GM21360 (cell line): ENCODE data around the gene ADAMTS7.
A peak's percentile ranks its signal among the peaks of the same experiment; 100 is the strongest.
"Not testable (repeated sequence)": the region's sequence is repeated elsewhere in the genome, so short reads cannot be mapped to it uniquely, and the experiment has no call there.

Experiments used
- ATAC-seq: cut with Tn5 transposase; IDR thresholded peaks from one replicate; pipeline ENCODE4 v1.9.1; 2021; ENCODE audit warnings: mild to moderate bottlenecking, moderate library complexity; ENCODE audit not compliant: unreplicated experiment

The ADAMTS7 gene

GRCh38 chr15:78811124-78811824, at the start of gene ADAMTS7:
Gene ADAMTS7, minus strand, starts transcription at chr15:78811464. Its CDS starts 244 bp downstream, at chr15:78811220.
- peak; percentile 58 for ATAC-seq

GRCh38 chr15:78859971-78860719, 48.9 kb upstream of the ADAMTS7 start:
- ATAC-seq: peak; percentile 65

- ATAC-seq: no peak
Observed at GRCh38 chr15:78855746-78856145, 44.5 kb upstream of the ADAMTS7 start.

- ATAC-seq: no peak
Observed at GRCh38 chr15:78854833-78855372, 43.6 kb upstream of the ADAMTS7 start.

- no peak for ATAC-seq
Observed at GRCh38 chr15:78853500-78853899, 42.2 kb upstream of the ADAMTS7 start.

- no peak for ATAC-seq
Observed at GRCh38 chr15:78850941-78851755, 39.9 kb upstream of the ADAMTS7 start.

GRCh38 chr15:78850352-78850751, 39.1 kb upstream of the ADAMTS7 start:
- no peak for ATAC-seq

- not testable (repeated sequence) for ATAC-seq
Observed at GRCh38 chr15:78847387-78847906, 36.2 kb upstream of the ADAMTS7 start.

- not testable (repeated sequence) for ATAC-seq
Observed at GRCh38 chr15:78846906-78847305, 35.6 kb upstream of the ADAMTS7 start.

GRCh38 chr15:78842519-78842918, 31.3 kb upstream of the ADAMTS7 start:
- no peak for ATAC-seq

- no peak for ATAC-seq
Observed at GRCh38 chr15:78841891-78842290, 30.6 kb upstream of the ADAMTS7 start.

- ATAC-seq: no peak
Observed at GRCh38 chr15:78841376-78841706, 30.1 kb upstream of the ADAMTS7 start.

- no peak for ATAC-seq
Observed at GRCh38 chr15:78840661-78841375, 29.6 kb upstream of the ADAMTS7 start.

- ATAC-seq: not testable (repeated sequence)
Observed at GRCh38 chr15:78839151-78839550, 27.9 kb upstream of the ADAMTS7 start.

- ATAC-seq: no peak
Observed at GRCh38 chr15:78838489-78838888, 27.2 kb upstream of the ADAMTS7 start.

GRCh38 chr15:78837543-78837942, 26.3 kb upstream of the ADAMTS7 start:
- ATAC-seq: no peak

- no peak for ATAC-seq
Observed at GRCh38 chr15:78837131-78837530, 25.9 kb upstream of the ADAMTS7 start.

GRCh38 chr15:78836333-78836732, 25.1 kb upstream of the ADAMTS7 start:
- ATAC-seq: no peak

- no peak for ATAC-seq
Observed at GRCh38 chr15:78831229-78832207, 20.3 kb upstream of the ADAMTS7 start.
